ENCODE results near the gene ZNF335.

Gene ZNF335

GRCh38 chr20:45948261-45948733 lies 23.7 kb downstream of the ZNF335 start:
- H3K4me1 ChIP-seq (ENCODE audit: low read depth, poor library complexity, severe bottlenecking), result peaks cover 22% of the 10 kb centered on the region
- no peak for TF ChIP-seq CTCF (conservative IDR thresholded peaks at IDR 0.05; ENCODE audit: low read depth, low read length)
- no peak overlapping the region for H3K4me3 ChIP-seq (IDR thresholded peaks at IDR 0.05; ENCODE audit: insufficient read depth, low read depth, low read length)
- no peak overlapping the region for H2AFZ ChIP-seq (ENCODE audit: low read depth)
- H3K4me2 ChIP-seq, result no peak overlapping the region
- H3K27ac ChIP-seq, result no peak overlapping the region
- H4K20me1 ChIP-seq (ENCODE audit: insufficient read depth), result no peaks in the 10 kb centered on the region
- H3K27me3 ChIP-seq (ENCODE audit: insufficient read depth, low read depth), result no peaks in the 10 kb centered on the region
- H3K79me2 ChIP-seq (ENCODE audit: insufficient read depth, low read depth), result no peaks in the 10 kb centered on the region
- H3K36me3 ChIP-seq (ENCODE audit: insufficient read depth), result no peaks in the 10 kb centered on the region; the same call in 1 of the 2 replicates
- H3K9ac ChIP-seq, result no peak overlapping the region; the same call in 1 of the 2 replicates

- no peak overlapping the region for H3K4me2 ChIP-seq
- H4K20me1 ChIP-seq (ENCODE audit: insufficient read depth), result no peaks in the 10 kb centered on the region
- H2AFZ ChIP-seq (ENCODE audit: low read depth), result no peak overlapping the region
- H3K9ac ChIP-seq, result no peak overlapping the region
- H3K27ac ChIP-seq, result peak overlapping the region; percentile 45; the same call in 1 of the 2 replicates
- no peak overlapping the region for H3K4me3 ChIP-seq (IDR thresholded peaks at IDR 0.05; ENCODE audit: insufficient read depth, low read depth, low read length)
- peaks cover 22% of the 10 kb centered on the region for H3K4me1 ChIP-seq (ENCODE audit: low read depth, poor library complexity, severe bottlenecking)
- H3K79me2 ChIP-seq (ENCODE audit: insufficient read depth, low read depth), result no peaks in the 10 kb centered on the region
- no peaks in the 10 kb centered on the region; the same call in 1 of the 2 replicates for H3K36me3 ChIP-seq (ENCODE audit: insufficient read depth)
- TF ChIP-seq CTCF (conservative IDR thresholded peaks at IDR 0.05; ENCODE audit: low read depth, low read length), result no peak
- H3K27me3 ChIP-seq (ENCODE audit: insufficient read depth, low read depth), result no peaks in the 10 kb centered on the region
Observed at GRCh38 chr20:45947110-45947866, 24.7 kb downstream of the ZNF335 start.

GRCh38 chr20:45946149-45946970 lies 25.6 kb downstream of the ZNF335 start:
- TF ChIP-seq CTCF (conservative IDR thresholded peaks at IDR 0.05; ENCODE audit: low read depth, low read length), result no peak
- Histone ChIP-seq H4K20me1 (ENCODE audit: insufficient read depth) (no peaks in the 10 kb centered on the region), H3K36me3 (ENCODE audit: insufficient read depth) (no peaks in the 10 kb centered on the region; the same call in 1 of the 2 replicates), H3K4me1 (ENCODE audit: low read depth, poor library complexity, severe bottlenecking) (peaks cover 15% of the 10 kb centered on the region), H3K27me3 (ENCODE audit: insufficient read depth, low read depth) (no peaks in the 10 kb centered on the region), H3K27ac (peak overlapping the region; percentile 45), H3K79me2 (ENCODE audit: insufficient read depth, low read depth) (no peaks in the 10 kb centered on the region), H3K4me2 (peak overlapping the region; percentile 3; the same call in 1 of the 2 replicates), H3K9ac (no peak overlapping the region), H2AFZ (ENCODE audit: low read depth) (no peak overlapping the region), H3K4me3 (IDR thresholded peaks at IDR 0.05; ENCODE audit: insufficient read depth, low read depth, low read length) (no peak overlapping the region)

GRCh38 chr20:45945678-45946148 lies 26.3 kb downstream of the ZNF335 start:
- no peak overlapping the region for H2AFZ ChIP-seq (ENCODE audit: low read depth)
- peak overlapping the region; percentile 45; the same call in 1 of the 2 replicates for H3K27ac ChIP-seq
- no peaks in the 10 kb centered on the region for H3K79me2 ChIP-seq (ENCODE audit: insufficient read depth, low read depth)
- H3K4me1 ChIP-seq (ENCODE audit: low read depth, poor library complexity, severe bottlenecking), result peaks cover 15% of the 10 kb centered on the region
- H3K4me3 ChIP-seq (IDR thresholded peaks at IDR 0.05; ENCODE audit: insufficient read depth, low read depth, low read length), result no peak overlapping the region
- H3K36me3 ChIP-seq (ENCODE audit: insufficient read depth), result peaks cover 3% of the 10 kb centered on the region; the same call in 1 of the 2 replicates
- peak overlapping the region; percentile 3; the same call in 1 of the 2 replicates for H3K4me2 ChIP-seq
- no peaks in the 10 kb centered on the region for H3K27me3 ChIP-seq (ENCODE audit: insufficient read depth, low read depth)
- no peak overlapping the region for H3K9ac ChIP-seq
- no peaks in the 10 kb centered on the region for H4K20me1 ChIP-seq (ENCODE audit: insufficient read depth)
- no peak for TF ChIP-seq CTCF (conservative IDR thresholded peaks at IDR 0.05; ENCODE audit: low read depth, low read length)

Measured in KMS-11 (cell line).